ENCODE results near the gene CFAP299.

Gene CFAP299

DNA sequence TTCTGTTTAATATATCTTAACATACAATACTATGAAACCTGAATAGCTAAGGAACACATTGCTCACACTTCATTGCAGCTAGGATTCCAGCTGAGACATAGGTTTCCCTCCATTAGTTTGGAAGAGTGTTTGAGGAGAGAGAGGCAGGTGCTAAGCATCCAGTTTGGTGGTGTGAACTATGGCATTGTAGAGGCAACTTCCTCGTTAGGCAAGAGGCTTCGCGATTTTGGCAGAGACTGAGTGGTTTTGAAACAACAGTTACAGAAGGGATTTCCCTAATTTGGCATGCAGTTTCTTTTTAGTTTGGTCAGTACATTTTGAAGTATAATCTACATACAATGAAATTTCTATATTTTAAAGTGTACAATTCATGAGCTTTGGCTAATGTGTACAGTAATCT is 577.9 kb downstream of the CFAP299 start:
- TF ChIP-seq POLR2A (IDR thresholded peaks at IDR 0.05; ENCODE audit: low read depth, low read length): no peak
- DNase-seq (ENCODE audit: insufficient read length, low spot score): no peak
- FAIRE-seq: no peak

DNA sequence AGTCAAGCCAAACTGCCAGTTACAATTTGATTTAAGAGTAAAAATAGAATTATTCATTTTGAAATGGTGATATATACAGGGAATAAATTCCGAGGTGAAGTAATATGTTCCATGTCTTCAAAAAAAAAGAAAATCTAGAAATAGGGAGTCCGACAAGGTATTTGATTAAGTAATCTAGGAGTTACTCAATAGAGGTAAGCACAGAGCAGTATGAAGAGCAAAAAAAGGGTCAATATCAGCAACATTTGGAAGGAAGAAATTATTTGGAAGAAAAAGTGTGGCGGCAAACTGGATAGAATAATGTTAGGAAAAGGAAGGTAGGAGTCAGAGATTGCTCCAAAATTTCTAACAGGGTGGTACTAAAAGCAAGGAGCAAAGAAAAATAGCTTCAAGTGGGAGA is 581.2 kb downstream of the CFAP299 start:
- no peak for FAIRE-seq
- TF ChIP-seq POLR2A (IDR thresholded peaks at IDR 0.05; ENCODE audit: low read depth, low read length): no peak

DNA sequence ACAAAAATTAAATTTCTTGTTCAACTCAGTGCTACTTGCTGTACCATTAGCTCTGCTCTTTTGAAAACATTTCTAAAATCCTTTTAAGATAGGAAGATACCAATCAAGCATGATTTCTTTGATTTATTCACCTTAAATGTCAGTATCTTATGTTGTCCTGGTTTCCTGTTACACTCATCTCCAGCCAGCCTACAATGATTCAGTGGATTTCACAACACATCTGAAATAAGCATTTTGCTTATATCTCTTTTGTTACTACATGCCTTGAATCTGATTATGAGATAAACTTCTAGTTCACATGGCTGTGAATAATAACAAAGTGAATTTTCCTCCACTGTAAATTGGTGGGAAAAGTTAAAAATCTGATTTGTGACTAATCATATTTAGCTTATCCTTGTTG is 582.5 kb downstream of the CFAP299 start:
- DNase-seq (ENCODE audit: insufficient read length, low spot score): no peak
- no peak for FAIRE-seq
- TF ChIP-seq POLR2A (IDR thresholded peaks at IDR 0.05; ENCODE audit: low read depth, low read length): no peak

More for the DNA sequence above, 581.2 kb downstream of the CFAP299 start:
- DNase-seq (ENCODE audit: insufficient read length, low spot score): no peak

DNA sequence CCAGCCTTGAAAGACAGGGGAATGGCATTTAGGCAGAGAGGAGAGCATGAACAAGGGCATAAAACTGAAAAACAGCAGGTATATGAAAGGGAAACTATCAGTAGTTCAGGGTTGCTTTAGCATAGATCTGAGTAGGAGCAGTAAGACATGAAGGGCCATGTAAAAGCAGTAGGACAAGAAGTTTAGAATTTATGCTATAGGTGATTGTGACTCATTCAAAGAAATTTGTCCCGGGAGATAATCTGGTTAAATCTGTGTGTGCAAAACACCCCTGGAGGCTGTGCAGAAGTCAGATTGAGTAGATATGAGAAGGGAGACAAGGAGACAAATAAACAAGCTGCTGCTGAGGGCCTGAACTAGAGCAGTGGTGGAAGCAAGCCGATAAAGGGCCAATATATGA is 585.9 kb downstream of the CFAP299 start:
- no peak for DNase-seq (ENCODE audit: insufficient read length, low spot score)
- no peak for FAIRE-seq
- TF ChIP-seq POLR2A (IDR thresholded peaks at IDR 0.05; ENCODE audit: low read depth, low read length): no peak

DNA sequence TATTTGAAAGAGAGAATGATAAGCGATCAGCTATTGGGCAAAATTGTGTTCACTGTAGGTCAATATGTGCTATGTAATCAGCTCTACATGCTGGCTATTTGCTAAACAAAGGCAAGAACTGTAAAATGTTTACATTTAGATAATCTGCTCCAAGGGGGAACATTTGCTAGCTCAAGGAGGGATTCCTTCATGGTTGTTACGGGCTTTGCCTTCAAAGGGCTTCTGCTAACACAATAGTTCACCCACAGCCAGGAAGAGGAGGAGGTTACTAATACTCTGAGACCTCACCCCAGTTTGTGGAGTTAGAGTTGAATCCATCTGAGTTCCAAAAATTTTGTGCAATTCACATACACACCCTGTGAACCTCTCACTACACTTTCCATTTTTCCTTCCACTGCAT is 587.4 kb downstream of the CFAP299 start:
- no peak for FAIRE-seq
- TF ChIP-seq POLR2A (IDR thresholded peaks at IDR 0.05; ENCODE audit: low read depth, low read length): no peak
- DNase-seq (ENCODE audit: insufficient read length, low spot score): no peak

DNA sequence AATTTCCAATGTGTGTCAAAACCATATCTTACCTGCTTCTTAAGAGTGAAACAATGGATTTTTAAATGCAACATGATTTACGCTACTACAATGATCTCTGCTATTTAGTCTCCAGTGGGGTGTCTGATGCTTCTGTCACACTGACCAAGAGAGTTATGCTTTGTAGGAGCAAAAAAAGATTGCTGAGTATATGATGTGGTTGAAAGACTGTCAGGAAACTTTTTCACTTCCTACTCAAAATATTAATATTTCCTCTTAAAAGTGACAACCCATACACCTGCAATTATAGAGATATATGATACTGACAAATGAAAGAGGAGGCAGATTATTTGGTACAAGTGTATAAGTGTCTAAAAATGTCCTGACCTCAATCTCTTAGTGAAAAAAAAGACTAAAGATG is 589.8 kb downstream of the CFAP299 start:
- no peak for FAIRE-seq
- no peak for TF ChIP-seq POLR2A (IDR thresholded peaks at IDR 0.05; ENCODE audit: low read depth, low read length)
- no peak for DNase-seq (ENCODE audit: insufficient read length, low spot score)

DNA sequence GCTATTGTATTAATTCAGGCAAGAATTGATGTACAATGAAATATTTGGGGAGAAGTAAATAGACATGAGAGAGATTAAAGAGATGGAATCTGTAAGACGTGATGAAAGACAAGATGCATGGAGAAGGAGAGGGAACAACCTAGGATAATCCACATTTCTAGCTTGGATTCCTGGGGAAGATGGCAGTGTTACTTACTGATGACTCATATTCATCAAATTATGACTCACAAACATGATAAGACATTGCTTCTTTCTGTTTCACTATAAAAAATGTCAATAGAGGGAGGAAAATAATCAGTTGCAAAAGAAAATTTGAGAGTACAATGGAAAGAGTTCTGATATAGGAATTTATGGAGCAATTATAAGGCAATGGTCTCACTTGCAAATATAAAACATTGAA is 590.9 kb downstream of the CFAP299 start:
- TF ChIP-seq POLR2A (IDR thresholded peaks at IDR 0.05; ENCODE audit: low read depth, low read length): no peak
- FAIRE-seq: peak; percentile 6
- DNase-seq (ENCODE audit: insufficient read length, low spot score): no peak

DNA sequence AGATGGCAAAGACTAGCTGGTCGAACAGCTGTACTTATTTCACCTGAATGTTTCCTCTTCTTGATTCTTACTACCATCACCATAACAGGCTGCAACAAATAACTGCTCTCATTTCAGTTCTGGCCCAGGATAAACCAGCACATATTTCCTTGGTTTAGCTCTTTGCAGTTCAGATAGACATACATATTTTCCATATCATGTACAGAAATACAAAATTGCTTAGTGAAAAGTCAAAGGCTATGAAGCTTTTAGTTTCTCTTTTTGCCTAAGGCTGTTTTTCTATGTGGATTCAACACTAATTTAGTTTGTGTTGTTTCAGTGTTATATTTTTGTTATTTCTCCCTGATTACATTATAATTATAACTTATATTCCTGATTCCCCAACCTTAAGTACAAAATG is 591.4 kb downstream of the CFAP299 start:
- FAIRE-seq: no peak
- no peak for DNase-seq (ENCODE audit: insufficient read length, low spot score)
- no peak for TF ChIP-seq POLR2A (IDR thresholded peaks at IDR 0.05; ENCODE audit: low read depth, low read length)

DNA sequence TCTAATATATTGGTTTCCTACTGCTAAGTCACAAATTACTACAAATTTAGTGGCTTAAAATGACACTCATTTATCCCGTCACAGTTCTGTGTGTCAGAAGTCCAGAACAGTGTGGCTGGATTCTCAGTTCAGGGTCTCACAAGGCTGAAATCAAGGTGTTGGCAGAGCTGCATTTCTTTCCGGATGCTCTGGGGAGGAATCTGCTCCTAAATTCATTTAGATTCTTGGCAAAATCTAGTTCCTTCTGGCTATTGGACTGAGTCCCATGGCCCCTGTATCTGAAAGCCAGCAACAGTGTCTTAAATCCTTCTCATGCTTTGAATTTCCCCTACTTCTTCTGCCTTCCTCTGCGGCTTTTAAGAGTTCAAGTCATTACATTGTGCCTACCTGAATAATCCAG is 591.9 kb downstream of the CFAP299 start:
- no peak for TF ChIP-seq POLR2A (IDR thresholded peaks at IDR 0.05; ENCODE audit: low read depth, low read length)

DNA sequence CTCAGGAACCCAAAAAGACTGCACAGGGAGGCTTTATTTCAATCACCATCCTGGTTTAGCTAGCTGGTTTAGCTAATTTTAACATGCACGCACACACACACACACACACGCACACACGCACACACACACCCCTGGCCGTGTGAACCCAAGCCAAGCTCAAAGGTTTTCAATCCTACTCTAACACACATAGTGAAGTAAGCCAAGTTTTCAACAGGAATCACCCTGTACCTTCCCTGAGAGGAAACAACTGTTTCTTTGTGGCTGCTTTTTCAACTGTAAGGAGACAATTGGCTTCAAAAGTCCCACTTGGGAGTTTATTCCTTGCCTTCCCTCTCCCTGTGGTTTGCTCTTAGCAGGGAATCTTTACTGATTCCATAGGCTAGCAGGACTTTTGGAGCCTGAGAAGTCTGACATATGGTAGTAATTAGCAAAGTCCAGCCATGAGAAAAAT is 596.1 kb downstream of the CFAP299 start:
- no peak for DNase-seq (ENCODE audit: insufficient read length, low spot score)
- no peak for TF ChIP-seq POLR2A (IDR thresholded peaks at IDR 0.05; ENCODE audit: low read depth, low read length)
- FAIRE-seq: no peak

More for the DNA sequence above, 591.9 kb downstream of the CFAP299 start:
- no peak for FAIRE-seq
- no peak for DNase-seq (ENCODE audit: insufficient read length, low spot score)

DNA sequence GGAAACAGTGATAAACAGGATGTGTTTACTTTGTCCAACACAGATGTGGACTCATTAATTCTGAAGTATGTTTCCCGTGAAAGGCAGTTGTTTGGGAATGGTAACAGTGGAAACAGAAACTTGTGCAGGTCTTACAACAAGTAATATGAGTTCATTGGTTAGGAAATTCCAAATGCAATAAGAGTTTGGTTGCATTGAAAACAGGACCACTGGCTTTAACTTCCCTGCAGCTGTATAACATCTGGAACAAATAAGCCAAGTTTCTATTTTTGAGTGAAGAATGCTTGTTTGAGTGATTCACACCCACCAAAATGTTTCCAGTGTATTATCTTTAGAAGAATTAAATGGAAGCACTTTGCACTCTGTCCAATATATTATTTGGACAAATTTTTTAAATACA is 612.6 kb downstream of the CFAP299 start:
- no peak for FAIRE-seq
- DNase-seq (ENCODE audit: insufficient read length, low spot score): no peak
- TF ChIP-seq POLR2A (IDR thresholded peaks at IDR 0.05; ENCODE audit: low read depth, low read length): no peak

DNA sequence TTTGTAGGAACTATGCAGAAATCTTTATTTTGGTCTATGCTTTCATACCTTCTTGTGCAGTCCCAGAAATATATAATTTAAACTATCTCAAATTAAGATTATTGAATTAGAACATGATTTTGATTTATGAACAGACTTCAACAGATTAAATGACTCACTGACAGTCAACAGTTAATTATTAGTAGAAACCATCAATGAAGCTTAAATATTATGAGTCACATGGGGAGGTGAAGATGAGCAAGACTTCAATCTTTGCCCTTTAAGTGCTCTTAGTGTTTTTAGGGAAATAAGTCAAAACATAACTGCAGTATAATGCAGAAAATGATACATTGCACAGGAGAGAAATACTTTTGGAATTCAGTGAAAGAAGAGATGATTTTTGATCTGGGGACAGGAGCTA is 613.5 kb downstream of the CFAP299 start:
- no peak for FAIRE-seq

DNA sequence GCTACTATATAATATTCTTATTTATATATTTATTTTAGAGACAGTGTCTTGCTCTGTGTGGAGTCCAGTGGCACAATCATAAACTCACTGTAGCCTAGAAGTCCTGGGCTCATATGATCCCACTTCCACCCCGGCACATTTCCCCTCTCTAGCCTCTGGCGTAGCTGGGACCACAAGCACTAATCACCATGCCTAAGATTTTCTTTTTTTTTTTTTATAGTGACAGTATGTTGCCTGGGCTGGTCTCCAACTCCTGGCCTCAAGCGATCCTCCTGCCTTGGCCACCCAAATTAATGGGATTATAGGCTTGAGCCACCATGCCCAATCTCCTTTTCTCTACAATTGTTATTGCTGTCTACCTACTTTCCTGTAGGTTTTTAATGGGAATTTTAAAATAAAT is 620.9 kb downstream of the CFAP299 start:
- no peak for TF ChIP-seq POLR2A (IDR thresholded peaks at IDR 0.05; ENCODE audit: low read depth, low read length)
- DNase-seq (ENCODE audit: insufficient read length, low spot score) (no peak), FAIRE-seq (no peak)

More for the DNA sequence above, 613.5 kb downstream of the CFAP299 start:
- DNase-seq (ENCODE audit: insufficient read length, low spot score): no peak
- TF ChIP-seq POLR2A (IDR thresholded peaks at IDR 0.05; ENCODE audit: low read depth, low read length): no peak

DNA sequence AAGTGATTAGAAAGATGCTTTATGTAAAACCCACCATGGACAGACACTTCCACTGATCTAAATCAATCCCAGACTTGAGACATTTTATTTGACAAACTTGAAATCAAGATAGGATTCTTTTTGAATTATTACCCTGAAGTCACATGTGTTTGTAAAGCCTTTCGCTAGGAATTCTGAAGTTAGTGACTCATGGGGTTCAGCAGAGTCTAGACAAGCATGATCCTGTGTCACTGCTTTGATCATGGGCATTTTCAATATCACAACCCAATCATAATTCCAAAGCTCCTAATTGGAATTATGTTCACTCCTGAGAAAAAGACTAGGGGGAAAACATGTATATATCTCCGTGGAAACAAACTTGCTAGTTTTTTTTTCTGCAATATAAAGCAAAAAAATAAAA is 627.5 kb downstream of the CFAP299 start:
- TF ChIP-seq POLR2A (IDR thresholded peaks at IDR 0.05; ENCODE audit: low read depth, low read length): no peak

DNA sequence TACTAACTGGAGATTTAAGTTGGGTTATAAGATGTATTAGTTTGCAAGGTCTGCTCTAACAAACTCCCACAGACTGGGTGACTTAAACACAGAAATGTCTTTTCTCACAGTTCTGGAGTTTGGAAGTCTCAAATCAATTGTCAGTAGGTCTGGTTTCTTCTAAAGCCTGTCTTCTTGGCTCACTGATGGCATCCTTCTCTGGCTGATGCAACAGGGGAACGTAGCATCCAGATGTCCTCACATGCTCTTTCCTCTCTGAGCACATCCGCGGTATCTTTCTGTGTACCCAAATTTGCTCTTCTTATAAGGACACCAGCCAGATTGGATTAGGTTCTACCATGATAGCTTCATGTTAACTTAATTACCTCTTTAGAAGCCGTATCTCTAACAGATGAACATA is 631.8 kb downstream of the CFAP299 start:
- FAIRE-seq: no peak
- no peak for TF ChIP-seq POLR2A (IDR thresholded peaks at IDR 0.05; ENCODE audit: low read depth, low read length)
- no peak for DNase-seq (ENCODE audit: insufficient read length, low spot score)

More for the DNA sequence above, 627.5 kb downstream of the CFAP299 start:
- no peak for FAIRE-seq
- DNase-seq (ENCODE audit: insufficient read length, low spot score): peak; percentile 0

DNA sequence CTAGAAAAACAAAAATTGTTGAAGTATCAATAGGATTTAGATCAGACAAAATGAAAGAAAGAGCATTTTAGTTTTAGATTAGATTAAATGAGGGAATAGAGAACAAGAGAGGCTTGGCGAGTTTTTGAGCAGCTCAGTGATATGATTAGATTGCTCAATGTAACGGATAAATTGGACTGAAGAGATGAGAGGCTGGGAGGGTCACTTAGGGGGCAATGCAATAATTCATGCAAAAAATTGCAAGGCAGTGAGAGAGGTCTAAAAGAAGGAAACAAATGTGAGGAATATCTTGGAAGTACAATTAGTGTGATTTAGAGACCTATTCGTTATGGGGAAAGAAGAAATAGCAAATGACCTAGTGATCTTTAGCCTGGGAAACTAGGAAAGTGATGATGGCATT is 644.7 kb downstream of the CFAP299 start:
- DNase-seq (ENCODE audit: insufficient read length, low spot score): no peak
- no peak for TF ChIP-seq POLR2A (IDR thresholded peaks at IDR 0.05; ENCODE audit: low read depth, low read length)
- no peak for FAIRE-seq

All from H54 (cell line).